ENCODE data around the gene ADD3. TPM values are rescaled to one million over a fixed set of nuclear protein-coding genes. Genes with fewer than 3 reads are reported as not detected.

The ADD3 gene
- total and polyA plus RNA-seq, 10 of the 15 experiments (the other 5 are each of a cell fraction or from before 2014, with no cell fraction given) = 27.3 to 129 (median 67.8) TPM

GRCh38 chr10:110137142-110137545 lies 129.4 kb downstream of the ADD3 start (continued):
- TF ChIP-seq BCL3 (IDR thresholded peaks at IDR 0.05; ENCODE audit: borderline replicate concordance, insufficient read depth, low read depth, low read length, poor library complexity, severe bottlenecking) (no peak), GABPA (IDR thresholded peaks at IDR 0.05; ENCODE audit: low read depth) (no peak), RFX5 (IDR thresholded peaks at IDR 0.05; ENCODE audit: low read depth, low read length) (no peak), CBX5 (IDR thresholded peaks at IDR 0.05; ENCODE audit: low read depth) (no peak), PKNOX1 (IDR thresholded peaks at IDR 0.05) (peak; percentile 83), GATAD2B (conservative IDR thresholded peaks at IDR 0.05; ENCODE audit: low read depth) (no peak), BRCA1 (IDR thresholded peaks at IDR 0.05; ENCODE audit: low read depth, low read length) (no peak), YY1 (IDR thresholded peaks at IDR 0.05; ENCODE audit: low read depth, low read length) (peak; percentile 78), JUND (IDR thresholded peaks at IDR 0.05; ENCODE audit: low read depth, low read length) (no peak), SUZ12 (IDR thresholded peaks at IDR 0.05; ENCODE audit: unreplicated experiment) (no peak), CTCF (IDR thresholded peaks at IDR 0.05 in 2 of 3, conservative IDR thresholded peaks at IDR 0.05 in 1 of 3; ENCODE audit: control insufficient read depth in 2 of 3, extremely low read depth in 1 of 3, insufficient read depth in 1 of 3, low read depth in 3 of 3, low read length in 3 of 3) (peak; percentile 57 to 79 (median 72)), JUNB (IDR thresholded peaks at IDR 0.05) (no peak), ETV6 (conservative IDR thresholded peaks at IDR 0.05 in 1 of 2, IDR thresholded peaks at IDR 0.05 in 1 of 2; ENCODE audit: borderline replicate concordance in 1 of 2, low read depth in 1 of 2) (no peak), IKZF1 (conservative IDR thresholded peaks at IDR 0.05) (peak; percentile 46; the same call in 1 of the 2 replicates), ZBED1 (IDR thresholded peaks at IDR 0.05; ENCODE audit: borderline replicate concordance) (no peak), MYB (IDR thresholded peaks at IDR 0.05; ENCODE audit: borderline replicate concordance, low read depth, low read length) (no peak), SMARCA5 (IDR thresholded peaks at IDR 0.05) (peak; percentile 24; the same call in 1 of the 2 replicates), ZNF217 (IDR thresholded peaks at IDR 0.05) (no peak), SMAD5 (IDR thresholded peaks at IDR 0.05; ENCODE audit: low read depth) (no peak), IRF3 (IDR thresholded peaks at IDR 0.05) (no peak), MEF2B (IDR thresholded peaks at IDR 0.05; ENCODE audit: partially characterized antibody, poor library complexity, severe bottlenecking) (no peak), NKRF (conservative IDR thresholded peaks at IDR 0.05) (no peak)

All from GM12878 (cell line).